B cell (primary cell): ENCODE results near the gene GEMIN2. TPM values are rescaled to one million over a fixed set of nuclear protein-coding genes. Genes with fewer than 3 reads are reported as not detected.

Experiments used
- polyA plus RNA-seq: library from polyadenylated mRNA; depleted of rRNA; stranded (reverse); fragments of >200 nt; gene quantifications from 2 replicates; pipeline ENCODE4 v1.2.3, GENCODE V29; 2012
- small RNA-seq: library from RNA; depleted of rRNA; stranded (forward); fragments of <200 nt; gene quantifications from one replicate; pipeline ENCODE3, GENCODE V24; 2012; ENCODE audit warnings: low replicate concordance, low read depth; ENCODE audit not compliant: insufficient read length
- total RNA-seq, 2 donors: library from RNA; stranded (reverse); fragments of 120-200 nt in 1 of 2; gene quantifications; 1 replicate in 1 of 2; 2 replicates in 1 of 2; pipeline versions ENCODE4 v1.2.3 to v1.2.4, GENCODE V29; 2013 to 2022

The GEMIN2 gene
- total and polyA plus RNA-seq, 2 donors (not counting 1 experiment from before 2014, with no cell fraction given): 13.4 to 14.4 TPM

Small RNA genes within 50 kb of the gene (small RNA-seq; reads per million reads assigned to genes)
- gene AL109628.1: not detected

Other genes with a start within 250 kb of the GEMIN2 start
- gene SEC23A, start 11.1 kb upstream of the GEMIN2 start, total RNA-seq: 52.3 and 54.9 TPM in 2 replicates
- 13.2 and 27.0 TPM in 2 replicates for gene SEC23A, start 11.1 kb upstream of the GEMIN2 start, polyA plus RNA-seq
- gene TRAPPC6B, start 56.0 kb downstream of the GEMIN2 start, total RNA-seq: 32.3 and 35.0 TPM in 2 replicates
- 8.9 and 19.6 TPM in 2 replicates for gene TRAPPC6B, start 56.0 kb downstream of the GEMIN2 start, polyA plus RNA-seq
- 131 and 134 TPM in 2 replicates for gene PNN, start 60.9 kb downstream of the GEMIN2 start, total RNA-seq
- 49.7 and 79.3 TPM in 2 replicates for gene PNN, start 60.9 kb downstream of the GEMIN2 start, polyA plus RNA-seq
- 26.1 and 27.1 TPM in 2 replicates for gene MIA2, start 119.6 kb downstream of the GEMIN2 start, total RNA-seq
- gene MIA2, start 119.6 kb downstream of the GEMIN2 start, polyA plus RNA-seq: 11.5 and 17.4 TPM in 2 replicates